Chondrocyte (in vitro differentiated cells): ENCODE results near the gene ZNF532. TPM values are rescaled to one million over a fixed set of nuclear protein-coding genes. Genes with fewer than 3 reads are reported as not detected.

ENCODE experiments used
- DNase-seq: peaks from one replicate; pipeline ENCODE4 v3.0.0; 2021; ENCODE audit warnings: mixed read lengths, low spot score
- H3K27ac Mint-ChIP-seq: one replicate; pipeline ENCODE4 v1.8.0; 2021; ENCODE audit warnings: mild to moderate bottlenecking, moderate library complexity, mixed read lengths; ENCODE audit not compliant: unreplicated experiment
- H3K27me3 Mint-ChIP-seq: 2 replicates; pipeline ENCODE4 v1.8.0; 2021; ENCODE audit warnings: low read depth, mixed read lengths
- H3K36me3 Mint-ChIP-seq: 2 replicates; pipeline ENCODE4 v1.8.0; 2021; ENCODE audit warnings: low read depth, mixed read lengths
- H3K4me1 Mint-ChIP-seq: 2 replicates; pipeline ENCODE4 v1.8.0; 2021; ENCODE audit warnings: low read depth, mild to moderate bottlenecking, mixed read lengths
- H3K4me3 Mint-ChIP-seq: one replicate; pipeline ENCODE4 v1.8.0; 2021; ENCODE audit warnings: mild to moderate bottlenecking, moderate library complexity, mixed read lengths; ENCODE audit not compliant: unreplicated experiment
- H3K9me3 Mint-ChIP-seq: 2 replicates; pipeline ENCODE4 v1.8.0; 2021; ENCODE audit warnings: low read depth, mixed read lengths
- CTCF ChIP-seq: fragments of 200-600 bp; sonication (generic); IDR thresholded peaks from 2 replicates; pipeline ENCODE4 v1.5.0; 2021; ENCODE audit warnings: antibody characterized with exemption, mild to moderate bottlenecking, moderate library complexity
- total RNA-seq: library from RNA; stranded (reverse); gene quantifications from 3 replicates; pipeline ENCODE4 v1.2.1, GENCODE V29; 2021

The ZNF532 gene
- total RNA-seq, 1 donor from 2014 or later = 162 TPM

DNA sequence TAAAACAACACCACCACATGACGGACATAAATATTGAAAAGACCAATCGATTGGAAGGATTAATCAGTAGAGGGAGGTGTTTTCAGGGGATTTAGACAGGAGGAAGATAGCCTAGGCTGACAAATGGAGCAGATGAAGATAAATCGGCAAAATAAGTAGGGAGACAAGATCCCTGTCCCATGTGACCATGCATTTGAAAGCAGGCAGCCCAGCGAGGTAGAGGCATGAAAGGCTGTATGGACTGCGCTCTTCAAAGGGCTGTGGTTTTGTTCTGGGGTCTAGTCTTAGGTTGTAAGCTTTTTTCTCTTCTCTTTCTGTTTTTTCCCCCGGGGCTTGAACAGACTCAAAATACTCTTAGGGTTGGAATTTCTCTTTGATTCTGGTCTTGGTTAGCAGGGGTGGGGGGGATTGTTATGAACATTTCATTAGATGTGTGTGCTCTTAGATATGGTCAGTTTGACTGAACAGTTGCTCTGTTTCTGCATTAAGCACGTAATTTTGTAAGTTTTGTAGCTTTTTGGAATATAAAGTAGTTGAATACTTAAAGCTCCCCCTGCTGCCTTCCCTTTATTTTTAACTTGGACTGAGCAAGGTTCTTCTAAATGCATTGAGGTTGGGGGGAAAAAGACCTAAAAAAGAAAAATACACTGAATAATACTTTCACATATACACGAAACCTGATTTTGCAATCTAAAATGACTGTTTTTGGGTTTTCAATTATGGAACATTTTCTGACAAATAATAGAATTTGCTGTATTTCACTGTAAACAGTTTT lies 32.2 kb downstream of the ZNF532 start:
- peak; percentile 62 for TF ChIP-seq CTCF
- Mint-ChIP-seq H3K27me3 (no peaks in the 10 kb centered on the region), H3K4me3 (no peak overlapping the region), H3K4me1 (peaks cover 68% of the 10 kb centered on the region), H3K9me3 (no peaks in the 10 kb centered on the region), H3K27ac (peak overlapping the region; percentile 42), H3K36me3 (peaks cover 18% of the 10 kb centered on the region)
- DNase-seq = no peak

- Mint-ChIP-seq H3K9me3 (no peaks in the 10 kb centered on the region), H3K4me3 (no peak overlapping the region), H3K4me1 (peaks cover 63% of the 10 kb centered on the region), H3K27ac (peak overlapping the region; percentile 46), H3K36me3 (peaks cover 20% of the 10 kb centered on the region), H3K27me3 (no peaks in the 10 kb centered on the region)
- no peak for DNase-seq
- no peak for TF ChIP-seq CTCF
Observed at GRCh38 chr18:58898010-58898799, 33.5 kb downstream of the ZNF532 start.

GRCh38 chr18:58900015-58900649 lies 35.5 kb downstream of the ZNF532 start:
- Mint-ChIP-seq H3K4me3 (peak overlapping the region; percentile 38), H3K36me3 (peaks cover 24% of the 10 kb centered on the region), H3K9me3 (no peaks in the 10 kb centered on the region), H3K27ac (peak overlapping the region; percentile 95), H3K27me3 (no peaks in the 10 kb centered on the region), H3K4me1 (peaks cover 53% of the 10 kb centered on the region)
- no peak for DNase-seq
- no peak for TF ChIP-seq CTCF

DNA sequence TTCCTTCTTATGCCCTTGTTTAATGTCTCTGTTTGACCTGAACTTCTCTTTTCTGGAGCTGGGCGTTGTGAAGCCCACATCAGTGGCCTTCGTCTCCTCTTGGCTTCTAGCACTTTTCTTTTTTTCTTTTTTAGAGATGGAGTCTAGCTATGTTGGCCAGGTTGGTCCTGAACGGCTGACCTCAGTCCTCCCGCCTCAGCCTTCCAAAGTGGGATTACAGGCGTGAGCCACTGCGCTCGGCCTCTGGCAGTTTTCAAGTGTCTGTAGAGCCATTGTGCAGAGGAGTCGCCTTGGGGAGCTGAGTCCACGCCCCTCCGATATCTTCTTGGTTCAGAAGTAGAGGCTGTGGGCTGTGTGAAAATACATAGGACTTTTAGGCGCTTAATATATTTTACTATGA lies 36.5 kb downstream of the ZNF532 start:
- H3K27ac Mint-ChIP-seq = peak overlapping the region; percentile 30
- no peak for TF ChIP-seq CTCF
- peaks cover 30% of the 10 kb centered on the region for H3K36me3 Mint-ChIP-seq
- no peak for DNase-seq
- H3K9me3 Mint-ChIP-seq = no peaks in the 10 kb centered on the region
- H3K27me3 Mint-ChIP-seq = no peaks in the 10 kb centered on the region
- peaks cover 47% of the 10 kb centered on the region for H3K4me1 Mint-ChIP-seq
- H3K4me3 Mint-ChIP-seq = no peak overlapping the region

DNA sequence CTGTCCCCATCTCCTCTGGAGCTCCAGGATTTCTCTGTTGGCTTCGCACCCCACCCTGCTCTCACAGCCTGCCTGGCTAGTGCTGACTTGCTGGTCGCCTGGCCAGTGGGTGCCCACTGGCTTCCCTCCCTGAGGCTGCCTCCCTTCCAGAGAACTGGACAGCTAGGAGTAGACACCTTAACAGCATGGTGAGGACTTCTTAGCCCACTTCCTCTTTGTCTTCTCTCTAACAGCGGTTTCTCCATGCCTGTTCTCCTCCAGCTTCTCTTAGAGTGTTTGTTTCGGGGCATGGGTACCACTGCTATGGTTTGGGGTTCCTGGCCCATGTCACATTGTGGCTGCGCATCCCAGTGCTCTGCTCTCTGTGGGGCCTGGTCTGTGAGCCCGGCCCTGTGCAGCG lies 37.1 kb downstream of the ZNF532 start:
- TF ChIP-seq CTCF = no peak
- Mint-ChIP-seq H3K4me3 (no peak overlapping the region), H3K36me3 (peaks cover 32% of the 10 kb centered on the region), H3K9me3 (no peaks in the 10 kb centered on the region), H3K27ac (no peak overlapping the region), H3K4me1 (peaks cover 41% of the 10 kb centered on the region), H3K27me3 (no peaks in the 10 kb centered on the region)
- DNase-seq = no peak
